Globus pallidus (tissue), 1 donor: ENCODE data around the gene TFIP11.

Experiments
- DNase-seq: peaks from one replicate; pipeline ENCODE4 v3.0.0-alpha.2; 2015; ENCODE audit warnings: low spot score

Gene TFIP11

DNA sequence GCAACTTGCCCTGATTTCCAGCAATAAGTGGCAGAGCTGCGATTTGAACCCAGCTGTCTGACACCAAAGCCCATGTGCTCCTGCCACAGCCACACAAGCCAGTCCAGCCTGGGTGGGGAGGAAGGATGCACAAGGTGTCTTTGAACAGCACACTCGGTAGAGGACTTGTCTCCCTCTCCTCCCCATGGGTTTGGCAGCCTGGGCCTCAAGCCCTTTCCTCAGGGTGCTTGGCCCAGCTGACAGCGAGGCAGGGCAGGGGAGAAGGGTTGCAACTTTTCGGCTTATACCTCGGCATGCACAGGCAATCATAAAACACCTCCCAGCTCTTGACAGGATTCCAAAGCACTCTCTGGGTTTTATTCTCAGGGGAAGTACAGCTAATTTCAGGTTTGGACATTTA lies 63.9 kb downstream of the TFIP11 start:
- no peak for DNase-seq

DNA sequence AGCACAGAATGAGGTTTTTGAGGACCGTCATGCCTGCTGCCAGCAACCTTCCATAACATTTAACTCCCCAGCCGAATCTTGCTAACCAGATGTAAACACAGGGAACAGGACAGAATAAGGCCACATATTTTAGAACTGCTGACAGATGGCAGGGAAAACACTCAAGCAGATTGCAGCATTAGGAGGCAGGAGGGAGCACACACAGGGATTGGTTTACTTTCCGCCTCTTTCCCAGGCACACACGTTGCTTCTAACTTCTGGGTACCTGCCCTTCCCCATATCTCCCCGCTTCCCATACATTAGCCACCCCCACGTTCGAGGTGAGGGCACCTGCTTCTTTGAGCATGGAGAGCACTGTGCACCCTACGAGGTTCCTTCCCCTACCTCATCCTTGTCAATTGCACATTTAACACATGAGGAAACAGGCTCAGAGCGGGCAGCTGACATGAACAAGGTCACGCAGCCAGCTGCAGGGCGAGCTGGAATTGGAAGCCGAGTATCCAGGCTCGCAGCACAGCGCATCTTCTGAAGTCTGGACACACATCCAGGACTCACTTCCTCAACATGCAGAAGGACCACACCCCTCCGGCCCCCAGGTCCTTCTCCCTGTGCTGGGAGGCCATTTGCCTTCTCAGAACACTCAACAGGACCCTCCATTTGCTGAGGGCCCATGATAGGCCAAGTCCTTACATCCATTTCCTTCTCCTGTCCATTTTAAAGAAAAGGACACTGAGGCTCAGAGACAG lies 64.5 kb downstream of the TFIP11 start:
- DNase-seq, result no peak

DNA sequence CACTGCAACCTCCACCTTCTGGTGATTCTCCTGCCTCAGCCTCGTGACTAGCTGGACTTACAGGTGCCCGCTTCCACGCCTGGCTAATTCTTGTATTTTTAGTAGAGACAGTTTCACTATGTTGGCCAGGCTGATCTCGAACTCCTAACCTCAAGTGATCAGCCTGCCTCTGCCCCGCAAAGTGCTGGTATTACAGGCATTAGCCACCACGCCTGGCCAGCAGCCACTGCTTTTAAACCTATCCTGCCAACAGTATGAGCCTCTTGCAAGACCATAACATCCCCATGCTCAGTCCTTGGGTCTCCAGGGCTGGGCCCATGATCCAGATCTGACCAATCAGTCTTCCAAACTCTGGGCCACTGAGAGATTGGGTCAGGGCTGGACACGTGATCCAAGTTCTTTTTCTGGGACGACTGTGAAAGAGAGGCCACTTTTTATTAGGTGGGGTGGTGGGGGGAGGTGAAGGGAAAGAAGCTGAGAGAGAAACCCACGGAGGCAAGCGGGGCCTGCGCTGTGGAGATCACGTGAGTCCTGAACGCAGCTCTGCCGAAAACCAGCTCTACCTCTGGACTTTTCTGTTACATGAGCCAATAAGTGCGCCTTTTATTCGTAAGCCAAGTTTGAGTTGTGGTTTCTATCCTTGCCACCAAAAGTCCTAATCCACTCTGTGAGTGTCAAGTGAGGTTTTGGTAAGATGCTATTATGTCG lies 65.3 kb downstream of the TFIP11 start:
- DNase-seq, result no peak

DNA sequence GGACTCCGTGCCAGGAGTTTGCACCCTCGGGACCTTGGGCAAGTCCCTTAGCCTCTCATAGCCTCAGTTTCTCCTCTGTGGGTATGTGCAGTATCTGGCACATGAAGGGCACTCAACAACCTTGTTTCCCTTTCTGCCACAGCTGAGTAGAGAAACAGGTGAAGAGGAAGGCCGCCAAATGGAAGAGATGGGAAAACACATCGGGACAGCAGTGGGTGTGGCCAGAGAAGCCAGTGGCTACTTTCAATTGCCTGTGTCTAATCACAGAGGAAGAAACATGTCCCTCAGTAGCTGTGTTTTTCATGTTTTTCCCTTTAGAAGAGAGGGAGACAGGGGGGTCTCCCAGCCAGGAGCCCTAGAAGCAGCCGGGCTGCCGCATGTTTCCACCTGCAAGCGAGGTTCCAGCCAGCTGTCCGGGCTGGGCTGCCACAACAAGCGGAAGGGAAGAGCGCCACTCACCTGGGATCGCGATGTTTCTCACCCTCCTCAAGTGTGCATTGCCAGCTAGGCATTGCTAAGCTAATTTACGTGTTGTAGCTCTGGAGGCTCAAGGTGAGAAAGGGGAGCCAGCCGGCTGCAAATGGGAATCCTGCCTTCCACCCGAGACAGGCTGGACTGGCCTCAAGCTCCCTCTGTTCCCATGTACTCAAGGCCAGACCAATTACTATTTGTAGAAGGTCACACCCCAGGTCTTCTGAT lies 66.5 kb downstream of the TFIP11 start:
- DNase-seq, result no peak

DNA sequence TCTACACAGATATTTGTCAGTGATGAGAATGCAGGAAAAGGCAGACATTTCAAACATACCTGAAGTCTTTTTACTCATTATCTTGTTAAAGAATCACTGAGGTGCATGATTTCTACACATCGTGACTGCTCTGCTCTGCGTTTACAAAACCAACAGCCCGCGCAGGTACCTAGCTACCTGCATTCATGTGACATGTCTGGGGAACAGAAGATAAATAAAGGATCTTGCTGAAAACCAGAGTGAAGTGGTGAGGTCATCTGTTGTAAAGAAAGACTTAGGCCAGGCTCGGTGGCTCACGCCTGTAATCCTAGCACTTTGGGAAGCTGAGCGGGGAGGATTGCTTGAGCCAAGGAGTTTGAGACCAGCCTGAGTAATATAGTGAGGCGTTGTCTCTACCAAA lies 67.5 kb downstream of the TFIP11 start:
- DNase-seq, result no peak

DNA sequence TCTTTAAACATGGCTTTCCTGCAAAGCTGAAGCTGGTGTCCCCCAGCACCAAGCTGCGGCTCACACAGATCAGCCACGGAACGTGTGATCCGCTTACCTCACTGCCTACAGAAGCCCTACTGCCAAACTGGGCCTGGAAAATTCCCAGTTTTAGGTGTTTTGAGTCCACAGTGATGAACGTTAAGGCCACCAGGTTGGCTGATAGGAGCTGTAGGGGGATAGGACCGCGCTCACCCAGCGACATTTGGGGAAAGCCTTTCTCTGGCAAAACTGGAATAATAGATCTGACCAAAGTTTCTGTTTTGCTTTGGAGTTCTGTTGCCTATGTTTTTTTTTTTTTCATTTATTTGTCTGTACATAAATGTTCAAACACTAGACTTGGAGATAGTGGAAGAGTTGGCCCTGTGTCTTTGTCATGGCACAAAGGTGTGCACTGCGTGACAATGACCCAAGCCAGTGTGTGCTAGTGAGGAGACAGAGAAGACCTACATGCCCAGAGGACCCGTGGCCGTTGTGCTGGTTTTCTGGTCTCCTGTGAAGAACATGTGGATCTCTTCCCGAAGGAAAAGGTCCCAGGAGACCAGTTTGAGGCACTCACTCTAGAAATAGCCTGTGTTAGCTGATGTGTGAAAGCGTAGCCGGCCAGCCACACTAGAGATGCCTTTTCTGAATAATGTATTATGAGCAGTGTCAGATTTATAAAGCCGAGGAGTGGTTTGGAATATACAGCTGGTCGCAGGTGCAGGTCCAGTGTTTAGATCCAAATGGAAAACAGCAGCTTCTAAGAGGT lies 68.2 kb downstream of the TFIP11 start:
- no peak for DNase-seq

DNA sequence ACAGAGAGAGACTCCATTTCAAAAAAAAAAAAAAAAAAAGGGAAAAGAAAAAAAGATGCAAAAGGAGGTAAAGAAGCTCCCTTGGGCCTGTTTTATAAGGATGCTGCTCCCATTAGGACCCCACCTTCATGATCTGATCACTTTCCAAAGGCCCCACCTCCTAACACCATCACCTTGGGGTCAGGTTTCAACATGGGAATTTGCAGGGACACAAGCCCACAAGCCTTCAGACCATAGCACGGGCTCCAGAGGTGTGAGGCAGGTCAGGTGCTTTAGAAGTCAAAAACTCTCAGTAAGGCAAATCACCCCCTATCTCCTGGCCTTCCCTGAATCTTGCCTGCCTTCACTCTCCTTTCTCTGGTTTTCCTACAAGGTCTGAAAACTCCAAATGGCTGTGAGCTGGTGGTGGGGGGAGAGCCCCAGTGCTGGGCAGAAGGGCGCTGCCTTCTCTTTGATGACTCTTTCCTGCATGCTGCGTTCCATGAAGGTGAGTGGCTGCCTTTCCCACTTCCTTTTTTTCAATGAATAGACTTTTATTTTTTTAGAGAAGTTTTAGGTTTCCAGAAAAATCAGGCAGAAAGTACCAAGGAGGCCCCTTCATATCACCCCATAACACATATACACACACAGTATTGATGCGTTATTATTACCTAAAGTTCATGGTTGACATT lies 70.1 kb downstream of the TFIP11 start:
- no peak for DNase-seq
